ENCODE data around the gene EPS15. TPM values are rescaled to one million over a fixed set of nuclear protein-coding genes. Genes with fewer than 3 reads are reported as not detected.
"Not testable (repeated sequence)": the region's sequence is repeated elsewhere in the genome, so short reads cannot be mapped to it uniquely, and the experiment has no call there.

The EPS15 gene
- polyA plus RNA-seq, 1 donor (not counting 4 experiments of a cell fraction or from before 2014, with no cell fraction given) = 33.2 TPM

DNA sequence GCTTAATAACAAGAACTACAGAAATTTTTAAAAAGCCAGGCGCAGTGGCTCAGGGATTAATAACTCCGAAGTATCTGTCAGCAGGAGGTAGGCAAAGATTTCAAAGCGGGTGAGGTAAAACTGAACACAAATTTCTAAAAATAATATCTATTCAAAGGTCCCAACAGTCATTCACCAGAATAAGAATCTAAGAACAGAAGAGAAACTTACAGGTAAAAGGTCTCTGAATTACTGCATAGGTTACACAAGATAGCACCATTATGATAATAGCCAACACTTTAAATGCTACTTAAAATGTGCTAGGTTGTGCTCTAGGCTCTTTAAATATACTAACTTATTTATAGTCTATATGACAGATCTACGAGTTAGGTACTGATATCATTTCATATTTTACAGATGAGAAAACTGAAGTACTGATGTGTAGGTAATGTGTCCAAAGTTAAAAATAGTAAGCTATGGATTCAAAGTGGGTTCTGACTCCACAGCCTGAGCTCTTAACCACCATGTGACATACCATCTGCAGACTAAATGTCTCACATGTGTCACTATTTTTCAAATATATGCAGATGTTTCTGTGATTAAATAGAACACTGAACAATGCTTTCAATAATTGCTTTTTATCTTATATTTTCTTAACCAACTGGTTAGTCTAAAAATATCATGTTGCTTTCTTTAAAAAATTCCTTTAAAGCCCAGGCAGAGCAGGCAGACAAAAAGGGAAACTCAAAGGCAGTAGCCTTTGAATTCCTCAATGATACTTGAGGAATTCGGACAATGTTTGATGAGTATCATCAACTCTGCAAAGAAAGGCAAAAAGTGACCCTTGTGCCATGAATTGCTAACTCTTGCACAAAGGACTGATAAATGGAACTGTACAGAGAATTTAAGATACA is 108.3 kb downstream of the EPS15 start:
- Histone ChIP-seq H3K9me3 (ENCODE audit: control insufficient read depth, low read depth, low read length) (no peaks in the 10 kb centered on the region), H4K20me1 (ENCODE audit: control insufficient read depth, extremely low read depth, insufficient read depth, low read length) (peaks cover 2% of the 10 kb centered on the region), H3K4me2 (ENCODE audit: control insufficient read depth, extremely low read depth, insufficient read depth, low read depth, low read length) (no peak overlapping the region), H3K27ac (ENCODE audit: control insufficient read depth, insufficient read depth, low read length) (no peak overlapping the region), H3K36me3 (ENCODE audit: control insufficient read depth in 2 of 2, extremely low read depth in 1 of 2, insufficient read depth in 2 of 2, low read length in 2 of 2) (peaks cover 8 to 11% of the 10 kb centered on the region in 2 experiments), H2AFZ (ENCODE audit: control insufficient read depth, low read length) (no peak overlapping the region), H3K4me3 (ENCODE audit: control insufficient read depth in 2 of 3, extremely low read depth in 1 of 3, insufficient read depth in 2 of 3, low read depth in 1 of 3, low read length in 3 of 3) (no peak overlapping the region), H3K9ac (ENCODE audit: control insufficient read depth, extremely low read depth, insufficient read depth, low read length) (no peak overlapping the region), H3K79me2 (ENCODE audit: control insufficient read depth, insufficient read depth, low read length) (no peaks in the 10 kb centered on the region), H3K9me1 (ENCODE audit: control insufficient read depth, extremely low read depth, insufficient read depth, low read length) (no peaks in the 10 kb centered on the region), H3K27me3 (ENCODE audit: control insufficient read depth, extremely low read depth, insufficient read depth, low read length) (no peaks in the 10 kb centered on the region), H3K4me1 (ENCODE audit: control insufficient read depth, extremely low read depth, insufficient read depth, low read length) (no peaks in the 10 kb centered on the region)
- TF ChIP-seq, protein P1, sequence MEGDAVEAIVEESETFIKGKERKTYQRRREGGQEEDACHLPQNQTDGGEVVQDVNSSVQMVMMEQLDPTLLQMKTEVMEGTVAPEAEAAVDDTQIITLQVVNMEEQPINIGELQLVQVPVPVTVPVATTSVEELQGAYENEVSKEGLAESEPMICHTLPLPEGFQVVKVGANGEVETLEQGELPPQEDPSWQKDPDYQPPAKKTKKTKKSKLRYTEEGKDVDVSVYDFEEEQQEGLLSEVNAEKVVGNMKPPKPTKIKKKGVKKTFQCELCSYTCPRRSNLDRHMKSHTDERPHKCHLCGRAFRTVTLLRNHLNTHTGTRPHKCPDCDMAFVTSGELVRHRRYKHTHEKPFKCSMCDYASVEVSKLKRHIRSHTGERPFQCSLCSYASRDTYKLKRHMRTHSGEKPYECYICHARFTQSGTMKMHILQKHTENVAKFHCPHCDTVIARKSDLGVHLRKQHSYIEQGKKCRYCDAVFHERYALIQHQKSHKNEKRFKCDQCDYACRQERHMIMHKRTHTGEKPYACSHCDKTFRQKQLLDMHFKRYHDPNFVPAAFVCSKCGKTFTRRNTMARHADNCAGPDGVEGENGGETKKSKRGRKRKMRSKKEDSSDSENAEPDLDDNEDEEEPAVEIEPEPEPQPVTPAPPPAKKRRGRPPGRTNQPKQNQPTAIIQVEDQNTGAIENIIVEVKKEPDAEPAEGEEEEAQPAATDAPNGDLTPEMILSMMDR (optimal IDR thresholded peaks at IDR 0.05 in 1 of 3, IDR thresholded peaks at IDR 0.05 in 1 of 3, conservative IDR thresholded peaks at IDR 0.05 in 1 of 3; ENCODE audit: extremely low read depth in 1 of 3, insufficient read depth in 2 of 3, low read length in 3 of 3) = no peak
- dilution Hi-C loops (cut with MboI; ENCODE audit: extremely low pct_ligation_motif_present, low sequenced_read_pairs) = no loop called here
- DNase-seq (ENCODE audit: low read depth, low spot score) (no peak), FAIRE-seq (no peak)

DNA sequence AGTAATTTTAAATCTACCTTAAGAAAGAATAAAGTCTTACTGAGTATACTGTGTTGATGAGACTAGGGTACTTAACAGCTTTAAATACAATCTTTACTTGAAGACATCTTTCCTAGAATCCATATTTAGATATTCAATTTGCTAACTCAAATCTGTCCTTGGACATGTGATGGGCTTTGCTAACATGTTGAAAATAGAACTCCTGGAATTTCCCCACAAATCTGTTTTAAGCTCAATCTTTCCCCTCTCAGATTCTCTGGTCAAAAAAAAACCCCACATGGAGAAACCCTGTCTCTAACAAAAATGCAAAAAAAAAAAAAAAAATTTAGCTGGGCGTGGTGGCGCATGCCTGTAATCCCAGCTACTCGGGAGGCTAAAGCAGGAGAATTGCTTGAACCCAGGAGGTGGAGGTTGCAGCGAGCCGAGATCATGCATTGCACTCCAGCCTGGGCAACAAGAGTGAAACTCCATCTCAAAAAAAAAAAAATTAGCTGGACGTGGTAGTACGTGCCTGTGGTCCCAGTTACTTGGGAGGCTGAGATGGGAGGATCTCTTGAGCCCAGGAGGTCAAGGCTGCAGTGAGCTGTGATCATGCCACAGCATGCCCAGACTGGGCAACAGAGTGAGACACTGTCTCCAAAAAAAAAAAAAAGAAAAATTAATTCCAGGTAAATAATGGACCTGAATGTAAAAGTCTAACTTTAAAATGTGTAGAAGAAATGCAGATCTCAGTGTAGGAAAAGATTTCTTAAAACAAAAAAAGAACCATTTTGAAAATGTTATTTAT is 109.1 kb downstream of the EPS15 start:
- H3K4me2 ChIP-seq (ENCODE audit: control insufficient read depth, extremely low read depth, insufficient read depth, low read depth, low read length); H3K4me1 ChIP-seq (ENCODE audit: control insufficient read depth, extremely low read depth, insufficient read depth, low read length); H3K27ac ChIP-seq (ENCODE audit: control insufficient read depth, insufficient read depth, low read length); H4K20me1 ChIP-seq (ENCODE audit: control insufficient read depth, extremely low read depth, insufficient read depth, low read length); H3K9me3 ChIP-seq (ENCODE audit: control insufficient read depth, low read depth, low read length); dilution Hi-C loops (cut with MboI; ENCODE audit: extremely low pct_ligation_motif_present, low sequenced_read_pairs); H3K4me3 ChIP-seq (ENCODE audit: control insufficient read depth in 2 of 3, extremely low read depth in 1 of 3, insufficient read depth in 2 of 3, low read depth in 1 of 3, low read length in 3 of 3); H3K9me1 ChIP-seq (ENCODE audit: control insufficient read depth, extremely low read depth, insufficient read depth, low read length); H3K9ac ChIP-seq (ENCODE audit: control insufficient read depth, extremely low read depth, insufficient read depth, low read length); H3K79me2 ChIP-seq (ENCODE audit: control insufficient read depth, insufficient read depth, low read length); DNase-seq (ENCODE audit: low read depth, low spot score); FAIRE-seq; H2AFZ ChIP-seq (ENCODE audit: control insufficient read depth, low read length); H3K27me3 ChIP-seq (ENCODE audit: control insufficient read depth, extremely low read depth, insufficient read depth, low read length): not testable (repeated sequence)
- peaks cover 12 to 13% of the 10 kb centered on the region in 2 experiments for H3K36me3 ChIP-seq (ENCODE audit: control insufficient read depth in 2 of 2, extremely low read depth in 1 of 2, insufficient read depth in 2 of 2, low read length in 2 of 2)

Data from keratinocyte (primary cell).